HFF-Myc (cell line): ENCODE results near the gene ALG10B.
A peak's percentile ranks its signal among the peaks of the same experiment; 100 is the strongest.

Experiments used
- DNase-seq: peaks from one replicate; pipeline ENCODE4 v3.0.0-alpha.2; 2011; ENCODE audit warnings: low read depth; ENCODE audit errors: extremely low read depth
- H3K4me3 ChIP-seq: replicated peaks from 2 replicates; pipeline ENCODE4 v1.5.1; 2011; ENCODE audit warnings: low read depth, mild to moderate bottlenecking, control low read depth, low read length
- CTCF ChIP-seq: IDR thresholded peaks from 2 replicates; pipeline ENCODE4 v1.5.1; 2012; ENCODE audit warnings: mild to moderate bottlenecking, low read depth, low read length, control low read depth; ENCODE audit errors: missing control alignments

ALG10B gene, protein sequence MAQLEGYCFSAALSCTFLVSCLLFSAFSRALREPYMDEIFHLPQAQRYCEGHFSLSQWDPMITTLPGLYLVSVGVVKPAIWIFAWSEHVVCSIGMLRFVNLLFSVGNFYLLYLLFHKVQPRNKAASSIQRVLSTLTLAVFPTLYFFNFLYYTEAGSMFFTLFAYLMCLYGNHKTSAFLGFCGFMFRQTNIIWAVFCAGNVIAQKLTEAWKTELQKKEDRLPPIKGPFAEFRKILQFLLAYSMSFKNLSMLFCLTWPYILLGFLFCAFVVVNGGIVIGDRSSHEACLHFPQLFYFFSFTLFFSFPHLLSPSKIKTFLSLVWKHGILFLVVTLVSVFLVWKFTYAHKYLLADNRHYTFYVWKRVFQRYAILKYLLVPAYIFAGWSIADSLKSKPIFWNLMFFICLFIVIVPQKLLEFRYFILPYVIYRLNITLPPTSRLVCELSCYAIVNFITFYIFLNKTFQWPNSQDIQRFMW

GRCh38 chr12:38316391-38317129 is at the start of gene ALG10B:
ALG10B (plus strand) TSS chr12:38316774; CDS start chr12:38316894, 120 bp downstream.
- H3K4me3 ChIP-seq: peak within 1 kb of the TSS; percentile 76
- peak; percentile 53 for TF ChIP-seq CTCF
- peak; percentile 90 for DNase-seq

- no peak overlapping the region for H3K4me3 ChIP-seq
- no peak for DNase-seq
- TF ChIP-seq CTCF: no peak
Observed at GRCh38 chr12:38268612-38269011, 48.0 kb upstream of the ALG10B start.

GRCh38 chr12:38269897-38270296 is 46.7 kb upstream of the ALG10B start:
- DNase-seq: no peak
- TF ChIP-seq CTCF: no peak
- no peak overlapping the region for H3K4me3 ChIP-seq

- no peak overlapping the region for H3K4me3 ChIP-seq
- no peak for TF ChIP-seq CTCF
- DNase-seq: no peak
Observed at GRCh38 chr12:38279756-38280155, 36.8 kb upstream of the ALG10B start.

GRCh38 chr12:38282886-38283285 is 33.7 kb upstream of the ALG10B start:
- DNase-seq: no peak
- no peak overlapping the region for H3K4me3 ChIP-seq
- no peak for TF ChIP-seq CTCF

- DNase-seq: no peak
- TF ChIP-seq CTCF: no peak
- H3K4me3 ChIP-seq: no peak overlapping the region
Observed at GRCh38 chr12:38289396-38289795, 27.2 kb upstream of the ALG10B start.
